ENCODE data around the gene ADRA1B. TPM values are rescaled to one million over a fixed set of nuclear protein-coding genes. Genes with fewer than 3 reads are reported as not detected.
"Not testable (repeated sequence)": the region's sequence is repeated elsewhere in the genome, so short reads cannot be mapped to it uniquely, and the experiment has no call there.

Gene ADRA1B
- total RNA-seq, 1 experiment from 2014 or later, result 1.1 TPM

GRCh38 chr5:159965838-159966128 is 49.5 kb downstream of the ADRA1B start:
- not testable (repeated sequence) for DNase-seq (ENCODE audit: low read depth)

- DNase-seq (ENCODE audit: low read depth), result no peak
Observed at GRCh38 chr5:159969966-159970365, 53.7 kb downstream of the ADRA1B start.

- DNase-seq (ENCODE audit: low read depth), result no peak
Observed at GRCh38 chr5:159971038-159971437, 54.8 kb downstream of the ADRA1B start.

GRCh38 chr5:159971514-159971913 is 55.2 kb downstream of the ADRA1B start:
- no peak for DNase-seq (ENCODE audit: low read depth)

- DNase-seq (ENCODE audit: low read depth), result no peak
Observed at GRCh38 chr5:159971931-159972461, 55.7 kb downstream of the ADRA1B start.

- no peak for DNase-seq (ENCODE audit: low read depth)
Observed at GRCh38 chr5:159972538-159973362, 56.5 kb downstream of the ADRA1B start.

GRCh38 chr5:159975462-159976019 is 59.3 kb downstream of the ADRA1B start:
- peak; percentile 88 for DNase-seq (ENCODE audit: low read depth)

GRCh38 chr5:159976921-159977320 is 60.6 kb downstream of the ADRA1B start:
- no peak for DNase-seq (ENCODE audit: low read depth)

GRCh38 chr5:159978358-159978757 is 62.1 kb downstream of the ADRA1B start:
- no peak for DNase-seq (ENCODE audit: low read depth)

- DNase-seq (ENCODE audit: low read depth), result no peak
Observed at GRCh38 chr5:159982421-159983173, 66.3 kb downstream of the ADRA1B start.

GRCh38 chr5:159987031-159987674 is 70.9 kb downstream of the ADRA1B start:
- peak; percentile 50 for DNase-seq (ENCODE audit: low read depth)

- DNase-seq (ENCODE audit: low read depth), result no peak
Observed at GRCh38 chr5:159990506-159990905, 74.2 kb downstream of the ADRA1B start.

- DNase-seq (ENCODE audit: low read depth), result no peak
Observed at GRCh38 chr5:159992566-159992965, 76.3 kb downstream of the ADRA1B start.

GRCh38 chr5:159993194-159993593 is 76.9 kb downstream of the ADRA1B start:
- DNase-seq (ENCODE audit: low read depth), result no peak

- DNase-seq (ENCODE audit: low read depth), result no peak
Observed at GRCh38 chr5:159995907-159996306, 79.6 kb downstream of the ADRA1B start.

- no peak for DNase-seq (ENCODE audit: low read depth)
Observed at GRCh38 chr5:160001457-160001856, 85.2 kb downstream of the ADRA1B start.

- DNase-seq (ENCODE audit: low read depth), result no peak
Observed at GRCh38 chr5:160007514-160007913, 91.2 kb downstream of the ADRA1B start.

- not testable (repeated sequence) for DNase-seq (ENCODE audit: low read depth)
Observed at GRCh38 chr5:160008529-160008876, 92.2 kb downstream of the ADRA1B start.

- DNase-seq (ENCODE audit: low read depth), result peak; percentile 99
Observed at GRCh38 chr5:160008877-160009590, 92.8 kb downstream of the ADRA1B start, which contains the start of gene TTC1. Gene TTC1 (plus strand): TSS chr5:160009139. CDS start chr5:160010529, 1,390 bp downstream.

- no peak for DNase-seq (ENCODE audit: low read depth)
Observed at GRCh38 chr5:160009591-160009989, 93.3 kb downstream of the ADRA1B start.

- DNase-seq (ENCODE audit: low read depth), result no peak
Observed at GRCh38 chr5:160011471-160011870, 95.2 kb downstream of the ADRA1B start.

Measured in LHCN-M2 (cell line).